IPS DF 4.7 (cell line): Measurements from ENCODE around the gene RAD9A.

Experiments
- DNase-seq: peaks from one replicate; pipeline ENCODE4 v3.0.0-alpha.2; 2013; ENCODE audit warnings: low spot score; ENCODE audit errors: extremely low read depth

The RAD9A gene

DNA sequence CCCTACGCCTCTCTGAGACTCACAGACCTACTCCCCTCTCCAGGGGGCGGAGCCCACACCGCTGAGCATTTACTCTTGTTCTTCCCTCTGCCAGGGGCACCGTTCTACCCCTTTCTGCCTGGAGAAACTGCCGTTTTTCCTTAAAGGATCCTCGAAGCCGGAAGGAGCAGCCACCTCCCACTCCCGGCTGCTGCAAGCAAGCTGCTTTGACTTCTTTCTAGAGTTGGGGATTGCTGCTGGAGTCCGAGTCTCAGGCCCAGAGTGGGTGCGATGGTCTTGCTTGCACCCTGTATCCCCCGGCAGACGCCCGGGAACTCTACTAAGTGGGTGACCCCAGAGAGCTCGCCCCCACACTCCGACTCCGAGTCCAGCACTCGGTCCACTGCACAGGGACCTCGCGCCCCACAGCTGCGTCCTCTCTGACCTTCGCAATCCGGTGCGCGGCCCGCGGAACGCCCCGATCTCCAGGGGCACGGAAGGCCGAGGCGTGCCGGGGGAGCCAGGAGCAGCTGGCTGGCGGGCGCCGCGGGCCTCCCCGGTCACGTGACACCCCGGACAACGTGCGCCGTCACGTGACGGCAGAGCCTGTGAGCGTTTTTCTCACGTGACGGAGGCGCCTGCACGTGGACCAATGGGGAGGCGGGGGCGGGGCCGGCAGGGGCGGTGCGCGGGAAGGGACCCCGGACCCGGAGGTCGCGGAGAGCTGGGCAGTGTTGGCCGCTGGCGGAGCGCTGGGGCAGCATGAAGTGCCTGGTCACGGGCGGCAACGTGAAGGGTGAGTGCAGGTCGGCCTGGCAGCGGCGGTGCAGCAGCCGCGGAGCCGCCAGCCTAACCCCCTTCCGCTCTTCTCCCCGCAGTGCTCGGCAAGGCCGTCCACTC, at the start of gene RAD9A:
RAD9A (plus strand) TSS at position 683 of the 879 bp plus-strand sequence; CDS start at position 742, 59 bp downstream.
- DNase-seq: no peak

DNA sequence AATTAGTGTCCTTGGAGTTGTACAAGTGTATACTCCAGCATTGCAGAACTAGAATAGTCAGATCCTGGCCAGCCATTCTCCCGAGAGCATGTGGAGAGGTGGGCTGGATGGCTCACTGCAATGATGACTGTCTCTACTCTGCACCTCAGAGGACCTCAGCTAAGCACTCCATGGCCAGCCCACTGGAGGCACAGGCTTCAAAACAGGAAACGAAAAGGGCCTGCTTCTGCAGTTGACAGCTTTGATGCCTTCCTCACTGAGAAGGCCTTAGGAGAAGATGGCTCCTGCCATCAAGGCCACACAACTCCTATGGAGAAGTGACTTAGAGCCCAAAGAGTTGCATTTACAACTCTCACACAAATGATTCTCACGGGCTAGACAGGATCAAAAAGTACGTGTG, 47.5 kb upstream of the RAD9A start:
- no peak for DNase-seq

DNA sequence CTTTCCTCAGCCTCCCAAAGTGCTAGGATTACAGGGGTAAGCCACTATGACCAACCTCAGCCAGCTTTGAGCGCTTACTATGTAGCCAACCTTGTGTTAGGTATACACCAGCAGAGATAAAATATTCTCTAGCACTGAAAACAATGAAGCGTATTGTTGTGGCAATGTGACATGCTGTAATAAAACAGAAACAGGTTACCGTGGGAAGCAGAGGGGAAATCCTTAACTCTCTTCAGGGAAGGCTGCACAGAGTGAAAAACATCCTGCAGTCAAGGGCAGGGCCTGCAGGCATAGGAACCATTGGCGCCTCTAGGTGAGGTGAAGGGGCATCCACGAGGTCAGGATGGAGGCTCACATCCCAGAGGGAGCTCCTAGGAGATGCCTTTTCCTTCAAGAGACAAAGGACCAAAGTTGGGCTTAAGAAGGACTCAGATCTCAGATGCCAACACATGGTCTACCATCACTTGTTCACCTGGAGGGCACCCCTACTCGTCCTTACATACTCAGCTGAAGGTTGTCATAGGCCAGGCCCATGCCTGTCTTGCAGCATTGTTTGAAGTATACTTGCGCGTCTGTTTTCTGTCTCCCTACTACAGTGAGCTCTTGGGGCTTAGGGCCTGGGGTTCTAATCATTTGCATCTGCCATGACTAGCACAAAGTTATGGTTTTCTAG, 46.4 kb upstream of the RAD9A start:
- DNase-seq: no peak

DNA sequence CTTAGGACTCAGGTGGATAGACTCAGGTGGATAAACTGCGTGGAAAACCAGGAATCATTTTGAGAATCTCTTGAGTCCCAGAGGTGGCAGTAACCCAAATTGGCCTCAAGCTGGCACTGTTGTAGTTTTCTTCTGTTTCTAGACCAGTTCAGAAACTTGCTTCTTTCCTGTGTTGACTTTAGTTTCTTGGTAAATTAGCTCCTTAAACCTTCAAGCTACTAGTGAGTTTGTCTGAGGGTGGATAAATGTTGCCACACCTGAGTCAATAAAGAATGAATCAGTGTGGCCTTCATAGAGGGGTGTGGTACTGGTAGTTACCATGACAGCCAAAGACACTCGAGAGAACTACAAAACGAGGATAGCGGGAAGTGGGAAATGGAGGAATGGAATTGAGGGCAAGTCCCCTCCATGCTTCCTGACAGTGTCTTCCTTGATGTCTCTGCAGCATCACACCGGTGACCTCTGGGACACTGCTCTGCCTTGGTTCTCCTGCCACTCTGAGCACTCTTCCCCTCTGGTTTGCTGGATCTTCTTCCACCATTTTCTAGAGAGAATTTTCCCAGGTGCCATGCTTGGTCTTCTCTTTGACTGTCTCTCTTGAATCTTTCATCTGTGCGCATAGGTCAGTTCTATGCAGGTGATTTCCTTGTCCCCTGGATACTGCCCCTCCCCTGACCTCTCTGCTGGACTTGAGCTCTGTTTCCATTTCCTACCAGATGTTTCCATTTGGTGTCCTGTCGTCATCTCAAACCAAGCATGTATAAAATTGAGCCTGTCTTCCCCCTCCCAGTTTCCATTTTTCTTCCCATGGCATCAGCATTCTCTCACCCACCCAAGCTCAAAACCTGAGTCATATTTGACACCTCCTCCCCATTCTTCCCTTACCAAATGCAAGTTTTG, 45.6 kb upstream of the RAD9A start:
- DNase-seq: no peak

DNA sequence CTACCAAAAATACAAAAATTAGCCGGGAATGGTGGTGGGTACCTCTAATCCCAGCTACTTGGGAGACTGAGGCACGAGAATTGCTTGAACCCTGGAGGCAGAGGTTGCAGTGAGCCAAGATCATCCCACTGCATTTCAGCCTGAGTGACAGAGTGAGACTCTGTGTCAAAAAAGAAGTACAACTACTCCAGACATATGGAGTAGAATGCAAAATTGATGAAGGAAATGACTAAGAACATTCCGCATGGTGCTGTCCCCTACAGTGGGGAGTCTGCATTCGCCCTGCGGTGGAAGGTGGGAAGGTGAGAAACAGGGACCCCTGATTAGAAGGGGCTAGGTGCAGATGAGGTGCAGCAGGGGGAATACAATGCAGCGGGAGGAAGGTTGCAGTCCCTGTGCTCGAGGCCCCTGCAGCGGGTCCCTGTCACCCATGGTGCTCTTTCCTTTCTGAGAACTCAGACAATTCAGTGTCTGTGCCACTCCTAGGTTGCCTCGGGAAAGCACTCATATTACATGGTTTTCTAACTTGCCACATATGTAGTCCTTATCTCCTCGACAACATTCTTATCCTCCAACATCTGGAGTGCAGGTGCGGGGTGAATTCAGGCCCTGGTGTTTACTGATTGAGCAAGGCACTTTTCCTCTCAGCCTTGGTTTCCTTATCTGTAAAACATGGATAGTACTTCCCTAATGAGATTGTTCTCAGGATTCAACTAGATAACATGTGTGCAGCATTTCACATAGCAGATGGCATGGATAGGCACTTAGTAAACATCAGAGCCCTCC, 43.6 kb upstream of the RAD9A start:
- DNase-seq: no peak

DNA sequence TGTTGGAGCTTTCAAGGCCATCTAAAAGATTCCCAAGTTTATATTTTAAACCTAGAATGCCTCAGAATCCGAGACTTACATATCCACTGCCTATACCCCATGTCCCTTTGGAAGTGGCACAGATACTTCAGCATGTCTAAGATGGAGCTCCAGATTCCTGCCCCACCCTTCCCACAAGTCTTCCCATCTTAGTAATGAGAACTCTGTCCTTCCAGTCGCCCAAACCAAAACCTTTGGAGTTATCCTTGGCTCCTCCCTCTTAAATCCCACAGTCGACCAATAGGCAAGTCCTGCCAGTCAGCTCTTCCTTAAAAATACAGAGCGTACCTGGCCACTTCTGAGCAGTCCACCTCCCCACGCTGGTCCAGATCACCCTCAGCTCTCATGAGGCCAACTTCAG, 42.8 kb upstream of the RAD9A start:
- DNase-seq: no peak

DNA sequence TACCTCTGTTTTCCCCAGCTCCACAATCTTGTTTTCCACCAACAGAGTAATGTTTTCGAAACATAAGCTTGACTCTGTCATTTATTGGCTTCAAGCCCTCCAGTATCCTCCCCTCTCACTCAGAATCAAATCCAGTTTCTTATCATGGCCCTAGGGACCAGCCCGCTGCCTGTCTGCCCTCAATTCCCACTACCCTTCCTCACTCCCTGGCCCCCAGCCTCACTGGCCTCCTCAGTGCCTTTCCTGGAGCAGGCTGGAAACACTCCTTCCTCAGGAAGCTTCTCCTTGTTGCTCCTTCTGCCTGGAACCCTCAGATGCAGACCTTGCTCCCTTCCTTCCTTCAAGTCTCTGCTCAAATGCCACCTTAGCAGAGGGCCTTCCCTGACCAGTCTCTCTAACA, 42.3 kb upstream of the RAD9A start:
- no peak for DNase-seq

DNA sequence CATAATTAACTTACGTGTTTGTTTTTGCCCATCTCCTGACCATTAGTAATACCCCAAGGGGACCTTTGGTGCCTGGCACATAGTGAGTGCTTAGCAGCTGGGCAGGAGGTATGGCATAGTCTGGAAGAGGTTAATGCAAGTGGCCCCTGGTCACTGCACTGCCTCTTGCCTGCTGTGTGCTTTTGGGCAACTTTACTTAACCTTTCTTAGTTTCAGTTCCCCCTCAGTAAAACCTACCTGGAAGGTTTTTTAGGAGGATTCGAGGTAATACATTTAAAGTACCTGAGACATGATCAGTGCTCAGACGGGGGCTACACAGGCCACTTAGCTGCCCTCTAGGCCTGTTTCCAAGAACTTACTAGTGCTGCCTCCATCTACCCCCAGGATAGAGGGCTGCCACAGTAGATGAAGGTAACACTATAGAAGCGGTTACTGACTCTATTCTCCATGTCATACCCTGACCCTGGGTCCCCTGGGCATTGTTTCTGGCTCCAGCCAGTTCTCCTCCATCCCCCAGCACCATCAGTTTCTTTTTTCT, 41.8 kb upstream of the RAD9A start:
- DNase-seq: no peak

DNA sequence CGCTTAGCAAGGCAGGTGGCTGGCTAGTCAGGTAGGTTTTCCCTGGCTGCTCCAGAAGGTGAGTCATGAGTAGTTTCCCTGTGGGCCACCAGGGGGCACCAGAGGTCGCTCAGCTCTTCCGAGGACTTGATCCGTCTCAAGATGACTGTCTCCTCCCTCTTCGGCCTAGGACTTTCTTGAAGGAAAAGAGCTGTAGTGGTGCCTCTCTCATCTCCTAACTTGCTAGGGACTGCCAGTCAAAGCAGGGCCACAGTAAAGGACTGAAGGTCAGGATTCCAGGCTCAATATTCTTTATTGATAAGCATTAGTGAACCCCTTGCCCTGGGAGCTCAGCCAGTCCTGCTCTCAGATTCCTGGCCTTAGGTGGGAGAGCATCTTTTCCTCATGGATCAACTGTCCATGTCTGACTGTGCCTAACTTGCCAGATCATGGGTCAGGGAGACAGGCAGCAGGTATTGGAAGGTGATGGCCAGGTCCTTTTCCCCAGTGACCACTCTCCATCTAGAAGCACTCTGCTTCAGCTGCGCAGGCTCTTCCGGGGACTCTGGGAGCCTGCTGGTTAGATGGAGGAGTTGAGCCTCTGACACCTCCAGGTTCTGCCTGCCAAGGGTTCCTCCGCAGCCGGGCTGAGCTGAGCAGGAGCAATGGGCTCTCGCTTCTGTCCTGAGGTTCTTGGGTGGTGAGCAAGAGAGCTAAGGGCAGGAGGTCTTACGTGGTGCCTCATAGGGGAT, 40.3 kb upstream of the RAD9A start:
- DNase-seq: no peak

DNA sequence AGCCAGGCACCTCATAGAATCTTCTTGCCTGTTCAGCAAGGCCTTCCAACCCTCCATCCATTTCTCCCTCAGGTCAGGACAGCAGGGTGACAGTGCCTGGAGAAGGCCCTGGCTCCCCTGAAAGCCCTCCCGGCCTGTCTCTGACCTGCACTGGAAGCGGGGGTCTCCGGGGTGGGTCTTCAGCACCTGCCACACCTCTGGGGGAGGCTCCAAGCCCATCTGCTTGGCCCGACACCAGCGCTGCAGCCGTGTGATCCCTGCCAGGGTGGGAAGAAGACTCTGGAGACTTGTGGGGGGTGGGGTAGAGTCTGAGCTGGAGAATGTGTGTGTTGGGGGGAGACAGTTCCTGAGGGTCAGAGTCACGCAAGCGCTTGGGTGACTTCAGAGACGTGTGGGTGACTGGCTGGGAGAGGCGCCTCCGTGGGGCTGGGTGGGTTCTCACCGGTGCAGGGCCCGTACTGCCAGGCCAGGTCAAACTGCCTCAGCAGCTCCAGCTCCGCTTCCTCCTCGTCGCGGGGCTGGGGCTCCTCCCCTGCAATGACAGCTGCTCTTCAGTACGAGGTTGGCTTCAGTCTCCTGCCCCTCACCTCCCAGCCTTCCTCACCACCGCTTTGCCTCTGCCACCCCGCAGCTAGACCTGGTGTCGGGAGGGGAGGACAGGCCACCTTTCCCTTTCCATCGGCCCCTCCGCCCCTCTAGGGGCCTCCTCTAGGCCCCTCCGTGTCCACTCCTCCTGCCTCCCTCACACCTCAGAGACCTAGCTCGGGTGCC, 39.1 kb upstream of the RAD9A start:
- no peak for DNase-seq

DNA sequence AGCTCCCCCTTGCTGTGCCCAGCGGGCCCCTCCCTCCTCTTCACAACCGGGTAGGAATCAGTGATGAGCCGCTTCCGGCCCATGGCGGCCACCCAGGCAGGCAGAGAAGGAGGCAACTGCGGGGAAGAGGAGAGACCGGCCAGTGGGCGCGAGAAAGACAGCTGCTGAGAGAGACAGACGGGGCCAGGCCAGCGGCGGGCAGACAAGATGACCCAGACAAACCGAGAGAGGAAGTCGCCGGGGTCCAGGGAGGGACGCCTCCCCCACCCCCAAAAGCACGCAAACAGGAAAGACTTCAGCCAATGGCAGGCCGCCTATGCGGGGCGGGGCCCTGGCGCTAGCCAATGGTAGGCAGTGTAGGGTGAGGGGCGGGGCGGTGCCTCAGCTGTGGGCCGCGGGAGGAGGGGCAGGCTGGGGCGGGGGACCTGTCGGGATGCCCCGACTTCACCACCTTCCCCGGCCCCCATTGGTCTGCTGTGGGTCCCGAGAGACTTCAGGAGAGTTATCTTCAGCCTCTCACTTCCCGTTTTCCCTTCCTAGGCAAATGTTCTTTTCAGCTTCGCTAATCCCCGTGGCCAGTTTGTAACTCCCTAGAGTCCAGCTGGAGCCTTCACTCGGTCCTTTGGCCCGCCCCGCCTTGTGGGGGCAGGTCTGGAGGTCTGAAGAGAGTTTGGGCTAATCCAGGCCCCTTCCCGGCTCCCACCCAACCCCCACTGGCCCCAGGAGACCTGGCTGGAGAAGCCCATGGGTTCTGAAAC, 38.3 kb upstream of the RAD9A start, which contains the start of gene POLD4:
POLD4 (minus strand) TSS at position 230 of the 758 bp plus-strand sequence; CDS start at position 83, 147 bp downstream.
- no peak for DNase-seq

DNA sequence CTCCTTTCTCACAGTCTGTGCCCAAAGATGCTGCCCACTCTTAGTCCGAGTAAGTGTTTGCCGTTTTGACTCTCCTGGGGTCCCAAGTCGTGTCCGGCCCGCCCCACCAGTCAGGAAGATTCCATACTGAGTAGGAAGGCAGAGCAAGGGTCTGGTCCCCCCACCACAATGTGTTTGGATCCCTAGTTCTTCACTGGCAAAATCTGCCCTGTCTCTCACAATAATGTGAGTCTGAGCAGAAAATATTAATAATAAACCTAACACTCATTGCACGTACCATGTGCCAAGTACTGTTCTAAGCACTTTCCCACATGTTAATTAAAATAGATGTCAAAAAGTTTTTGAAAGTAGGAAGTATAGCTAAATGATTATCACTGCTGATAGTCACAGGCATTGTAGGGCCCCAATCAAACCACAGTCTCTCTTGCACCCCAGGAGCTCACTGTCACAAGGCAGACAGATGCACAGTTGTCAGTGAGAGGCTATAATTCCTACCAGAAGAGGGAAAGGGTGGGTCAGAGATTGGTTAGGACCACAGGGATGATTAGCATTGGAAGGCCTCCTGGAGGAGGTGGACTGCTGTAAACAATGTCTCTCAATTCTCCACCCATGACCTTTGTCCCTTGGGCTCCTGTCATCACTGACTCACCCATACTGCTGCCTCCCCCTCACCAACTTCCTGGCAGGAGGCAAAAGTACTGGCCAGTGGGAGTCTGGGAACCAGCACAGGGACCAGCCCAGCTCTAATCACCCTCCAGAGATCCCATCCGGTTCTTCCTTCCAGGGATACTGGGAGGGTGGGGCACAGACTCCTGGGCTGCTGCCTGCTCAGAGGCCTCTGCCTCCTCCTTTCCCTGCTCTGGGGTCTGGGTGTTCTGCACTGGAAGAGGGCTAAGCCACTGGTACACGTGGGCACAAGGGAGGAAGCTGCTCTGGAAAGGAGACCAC, 37.4 kb upstream of the RAD9A start:
- DNase-seq: no peak

DNA sequence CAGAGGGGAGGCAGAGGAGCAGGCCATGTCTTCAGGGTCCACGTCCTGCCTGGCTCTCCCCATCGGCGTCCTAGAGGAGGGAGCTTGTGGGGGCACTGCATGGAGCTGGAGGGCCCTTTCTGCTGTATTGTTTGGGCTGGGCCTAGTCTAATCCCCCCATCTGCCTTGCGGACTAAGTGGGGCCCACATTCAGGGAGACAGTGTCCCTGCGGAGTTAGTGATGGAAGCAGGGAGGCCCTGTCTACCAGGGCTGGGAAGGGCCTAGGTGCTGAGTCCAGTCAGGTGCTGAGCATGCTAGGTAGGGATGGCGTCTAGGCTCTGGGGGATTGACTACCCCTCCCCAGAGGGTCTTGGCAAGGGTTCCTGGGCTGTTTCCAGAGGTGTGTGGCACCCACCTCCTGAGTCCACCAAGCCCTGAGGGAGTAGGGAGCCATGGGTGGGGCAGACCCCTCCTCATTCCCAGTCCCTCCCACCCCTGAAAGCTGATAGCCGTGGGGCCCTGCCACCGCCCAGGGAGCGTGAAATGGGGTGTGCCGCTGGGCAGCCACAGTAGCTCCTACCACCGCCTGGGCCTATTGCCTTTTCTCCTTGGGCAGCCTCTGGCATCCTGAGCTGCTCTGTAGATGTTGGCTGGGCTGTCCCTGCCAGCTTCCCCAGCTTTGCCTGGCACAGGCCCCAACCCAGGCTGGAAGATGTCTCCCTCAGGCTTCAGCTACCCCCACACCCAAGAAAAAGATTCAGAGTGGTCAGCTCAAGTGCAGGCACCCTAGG, 36.6 kb upstream of the RAD9A start:
- DNase-seq: no peak

DNA sequence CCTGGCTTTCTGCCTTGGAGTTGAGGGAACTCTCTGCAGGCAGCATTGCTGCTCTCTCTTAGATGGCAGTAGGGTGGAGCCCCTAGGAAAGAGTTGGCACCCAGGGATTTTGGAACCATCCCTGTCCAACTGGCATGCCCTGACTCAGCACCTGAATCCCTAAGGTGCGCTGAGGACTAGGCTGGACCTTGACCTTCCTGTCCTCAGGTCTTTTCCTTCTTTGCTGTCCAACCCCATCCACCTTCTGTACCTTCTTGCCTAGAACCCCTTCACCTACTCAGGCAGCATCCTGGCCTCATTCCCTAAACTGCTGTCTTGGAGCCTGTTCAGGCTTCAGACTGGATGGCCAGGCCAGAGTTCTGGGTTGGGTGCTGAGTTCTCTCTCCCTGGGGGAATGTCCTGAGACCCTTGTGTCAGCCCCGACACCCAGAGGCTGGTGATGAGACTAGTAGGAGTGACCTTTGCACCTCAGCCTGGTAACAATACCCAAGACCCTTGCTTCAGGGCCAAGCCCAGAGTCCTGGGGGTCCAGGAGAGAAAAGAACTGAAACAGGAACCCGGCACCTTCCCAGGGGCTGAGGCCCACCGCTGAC, 35.9 kb upstream of the RAD9A start:
- no peak for DNase-seq

DNA sequence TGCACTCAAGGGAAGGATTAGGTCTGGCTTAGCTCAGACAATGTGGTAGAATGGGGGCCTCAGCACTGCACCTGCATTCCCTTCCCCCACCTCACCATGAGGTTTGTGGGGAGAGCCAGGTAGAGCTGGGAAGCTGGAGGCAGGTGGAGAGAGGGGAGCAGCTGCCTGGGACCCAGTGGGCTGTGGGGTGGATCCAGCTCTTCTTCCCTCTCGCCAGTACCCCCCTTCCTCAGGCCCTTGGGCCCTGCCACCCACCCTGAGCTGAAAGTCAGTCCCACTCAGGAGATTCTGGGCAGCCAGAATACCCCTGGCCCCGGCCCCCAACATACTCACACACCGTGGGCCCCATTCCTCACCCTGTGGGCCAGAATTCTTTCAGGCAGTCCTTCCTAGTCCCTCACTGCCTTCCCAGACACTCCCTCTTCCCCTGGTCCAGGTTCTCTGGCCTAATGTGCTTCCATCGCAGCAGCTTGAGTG, 35.4 kb upstream of the RAD9A start:
- no peak for DNase-seq
